Upper lobe of left lung (tissue), 4 donors: ENCODE results near the gene USP36.

Experiments
- POLR2A ChIP-seq, 4 donors: fragments of 450-650 bp; IDR thresholded peaks; one replicate each; pipeline ENCODE4 v1.5.1; 2016 to 2017; ENCODE audit warnings: antibody characterized with exemption in 4 of 4, mild to moderate bottlenecking in 2 of 4
- TF ChIP-seq, protein P1 (sequence below), 6 experiments: fragments of 450-650 bp in 4 of 6; fragments of 200-600 bp in 2 of 6; sonication (generic) in 2 of 6; IDR thresholded peaks; one replicate each; pipeline ENCODE4 v1.5.1; 2016 to 2019; ENCODE audit warnings: antibody characterized with exemption in 6 of 6

DNA sequence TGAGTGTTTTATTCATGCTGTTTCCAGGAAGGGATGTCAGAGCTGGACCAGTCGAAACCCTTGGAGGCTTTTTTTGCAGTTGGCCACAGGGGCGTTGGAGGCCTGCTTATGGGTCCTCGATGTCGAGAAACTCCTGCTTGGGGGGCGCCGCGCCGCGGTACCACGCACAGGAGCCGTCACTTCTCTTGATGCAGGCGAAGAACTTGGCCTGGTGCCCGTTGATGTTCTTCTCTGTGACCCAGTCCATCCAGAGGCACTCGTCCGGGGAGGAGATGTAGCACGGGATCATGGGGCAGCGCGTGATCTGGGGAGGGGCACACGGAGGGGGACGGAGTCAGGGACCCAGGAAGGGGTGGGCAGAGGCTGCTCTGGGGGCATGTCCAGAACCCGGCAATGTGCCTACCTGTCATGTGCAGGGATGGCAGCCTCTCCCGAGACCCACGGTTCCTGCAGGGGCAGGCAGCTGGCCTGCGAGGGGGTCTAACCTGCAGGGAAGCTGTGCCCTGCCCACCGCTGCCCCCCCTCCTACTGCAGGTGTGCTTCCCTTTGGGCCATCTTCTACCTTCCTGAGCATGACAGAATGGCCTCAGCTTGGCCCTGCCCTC, 15.0 kb upstream of the USP36 start:
- TF ChIP-seq, protein P1, sequence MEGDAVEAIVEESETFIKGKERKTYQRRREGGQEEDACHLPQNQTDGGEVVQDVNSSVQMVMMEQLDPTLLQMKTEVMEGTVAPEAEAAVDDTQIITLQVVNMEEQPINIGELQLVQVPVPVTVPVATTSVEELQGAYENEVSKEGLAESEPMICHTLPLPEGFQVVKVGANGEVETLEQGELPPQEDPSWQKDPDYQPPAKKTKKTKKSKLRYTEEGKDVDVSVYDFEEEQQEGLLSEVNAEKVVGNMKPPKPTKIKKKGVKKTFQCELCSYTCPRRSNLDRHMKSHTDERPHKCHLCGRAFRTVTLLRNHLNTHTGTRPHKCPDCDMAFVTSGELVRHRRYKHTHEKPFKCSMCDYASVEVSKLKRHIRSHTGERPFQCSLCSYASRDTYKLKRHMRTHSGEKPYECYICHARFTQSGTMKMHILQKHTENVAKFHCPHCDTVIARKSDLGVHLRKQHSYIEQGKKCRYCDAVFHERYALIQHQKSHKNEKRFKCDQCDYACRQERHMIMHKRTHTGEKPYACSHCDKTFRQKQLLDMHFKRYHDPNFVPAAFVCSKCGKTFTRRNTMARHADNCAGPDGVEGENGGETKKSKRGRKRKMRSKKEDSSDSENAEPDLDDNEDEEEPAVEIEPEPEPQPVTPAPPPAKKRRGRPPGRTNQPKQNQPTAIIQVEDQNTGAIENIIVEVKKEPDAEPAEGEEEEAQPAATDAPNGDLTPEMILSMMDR (IDR thresholded peaks at IDR 0.05), result no peak
- TF ChIP-seq POLR2A (IDR thresholded peaks at IDR 0.05), result no peak
